MV-4-11 (cell line): ENCODE results near the gene LRBA.

Source experiments
- DNase-seq: peaks from one replicate; lab custom pipeline; 2025; lab: John Stamatoyannopoulos, UW

LRBA gene

DNA sequence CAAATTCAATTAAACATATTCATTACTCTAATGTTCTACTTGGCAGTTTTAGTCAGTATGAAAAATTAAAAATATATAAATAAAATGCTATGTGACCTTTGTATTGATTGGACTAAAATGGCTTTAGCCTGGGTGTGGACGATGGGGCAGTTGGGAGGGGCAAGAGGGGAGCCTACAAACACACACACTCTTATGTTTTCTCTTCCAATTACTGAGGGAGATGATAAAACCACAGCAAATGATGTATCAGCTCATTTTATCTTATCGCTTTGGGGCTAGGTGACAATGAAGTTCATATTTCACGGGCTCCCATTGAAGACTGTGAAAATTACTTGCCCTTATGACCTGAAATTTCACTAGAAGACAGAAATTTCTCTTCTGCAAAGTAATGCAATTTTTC lies 517.5 kb downstream of the LRBA start:
- DNase-seq = no peak

GRCh38 chr4:150495550-150495949 lies 519.5 kb downstream of the LRBA start:
- DNase-seq = no peak

DNA sequence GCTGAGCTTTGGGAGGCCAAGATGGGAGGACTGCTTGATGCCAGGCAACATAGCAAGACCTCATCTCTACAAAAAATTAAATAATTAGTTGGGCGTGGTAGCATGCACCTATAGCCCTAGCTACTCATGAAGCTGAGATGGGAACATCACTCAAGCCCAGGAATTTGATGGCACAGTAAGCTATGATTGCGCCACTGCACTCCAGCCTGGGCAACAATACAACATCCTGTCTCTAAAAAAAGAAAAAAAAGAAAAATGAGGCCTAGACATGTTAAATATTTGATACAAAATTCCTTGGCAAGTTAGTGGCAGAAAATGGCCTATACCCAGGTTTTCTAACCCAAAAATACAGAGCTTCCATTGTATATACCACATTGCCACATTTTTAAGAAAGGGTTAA lies 521.2 kb downstream of the LRBA start:
- DNase-seq = no peak

- DNase-seq = no peak
Observed at GRCh38 chr4:150491132-150492049, 523.7 kb downstream of the LRBA start.

GRCh38 chr4:150482581-150482980 lies 532.5 kb downstream of the LRBA start:
- DNase-seq = no peak

DNA sequence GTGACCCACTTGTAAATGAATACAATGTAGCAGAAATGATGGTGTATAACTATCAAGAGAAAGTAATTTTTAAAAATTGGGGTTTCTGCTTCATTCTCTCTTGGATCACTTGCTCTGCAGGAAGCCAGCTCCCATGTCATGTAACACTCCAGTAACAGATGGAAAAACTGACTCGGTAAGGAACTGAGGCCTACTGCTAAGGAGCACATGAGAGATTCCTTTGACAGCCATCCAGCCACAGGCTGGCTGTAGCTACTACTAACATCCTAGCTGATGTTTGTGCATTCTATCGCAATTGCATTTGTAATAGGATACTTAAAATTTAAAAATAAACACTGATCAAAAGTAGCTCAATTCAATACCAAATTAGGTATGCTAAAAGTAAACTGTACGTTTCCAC lies 535.4 kb downstream of the LRBA start:
- no peak for DNase-seq

DNA sequence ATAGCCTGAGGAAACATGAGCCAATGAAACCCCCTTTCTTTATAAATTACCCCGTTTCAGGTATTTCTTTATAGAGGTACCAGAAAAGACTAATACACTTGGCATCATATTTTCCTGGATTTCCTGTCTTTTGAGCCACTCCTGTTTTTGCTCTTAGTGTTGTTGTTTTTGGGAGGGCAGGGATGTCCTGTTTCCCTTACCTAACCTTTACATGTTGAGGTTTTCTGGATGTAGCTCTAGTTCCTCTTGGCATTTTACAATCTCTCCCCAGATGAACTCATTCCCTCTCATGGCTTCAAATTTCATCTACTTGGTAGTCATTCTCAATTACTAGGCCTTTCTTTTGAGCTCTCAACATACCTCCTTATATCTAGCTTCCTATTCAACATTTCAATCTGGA lies 537.2 kb downstream of the LRBA start:
- DNase-seq = no peak

DNA sequence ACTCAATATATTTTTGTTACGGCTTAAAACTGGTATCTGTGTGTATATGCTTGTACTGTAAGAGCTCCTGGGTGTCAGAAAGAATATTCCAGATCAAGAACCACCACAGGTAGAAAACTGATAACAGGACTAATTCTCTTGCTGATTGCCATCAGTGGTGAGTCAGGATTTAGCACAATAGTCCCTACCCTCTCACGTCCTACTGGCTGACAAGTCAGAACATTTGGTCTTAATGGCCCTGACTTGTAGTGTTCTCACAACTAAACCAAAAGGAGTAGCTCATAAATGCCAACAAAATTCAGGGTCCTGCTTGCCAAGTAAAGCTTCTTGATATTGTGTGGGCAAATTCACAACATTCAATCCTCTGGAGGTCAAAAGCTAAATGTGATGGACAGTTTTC lies 538.3 kb downstream of the LRBA start:
- DNase-seq = no peak

DNA sequence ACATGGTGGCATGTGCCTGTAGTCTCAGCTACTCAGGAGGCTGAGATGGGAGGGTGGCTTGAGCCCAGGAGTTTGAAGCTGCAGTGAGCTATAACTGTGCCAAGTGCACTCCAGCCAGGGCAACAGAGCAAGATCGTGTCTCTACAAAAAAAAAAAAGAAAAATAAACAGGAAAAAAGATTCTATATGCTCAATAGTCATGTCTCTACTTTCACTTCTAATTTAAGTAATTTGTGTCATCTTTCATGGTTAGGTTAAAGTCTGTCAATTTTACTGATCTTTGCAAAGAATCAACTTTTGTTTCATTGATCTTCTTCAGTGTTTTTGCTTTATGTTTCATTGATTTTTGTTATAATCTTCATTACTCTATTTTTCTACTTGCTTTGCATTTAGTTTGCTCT lies 539.3 kb downstream of the LRBA start:
- no peak for DNase-seq

DNA sequence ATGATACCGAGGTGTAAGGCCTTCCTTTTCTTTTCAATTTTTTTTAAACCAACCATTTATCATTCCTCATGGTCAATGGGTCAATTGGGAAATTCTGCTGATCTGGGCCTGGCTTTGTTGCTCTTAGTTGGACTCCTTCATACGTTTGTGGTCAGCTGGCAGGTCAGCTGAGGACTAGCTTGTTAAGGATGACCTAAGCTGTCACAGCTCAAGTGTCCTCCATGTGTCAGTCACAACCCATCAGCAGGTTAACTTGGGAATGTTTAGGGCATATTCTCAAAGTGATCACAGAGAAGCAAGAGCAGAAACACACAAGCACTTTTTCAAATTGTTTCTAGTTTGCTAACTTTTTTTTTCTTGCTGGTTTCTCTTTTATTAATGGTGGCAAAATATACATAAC lies 550.6 kb downstream of the LRBA start:
- DNase-seq = no peak

- no peak for DNase-seq
Observed at GRCh38 chr4:150462743-150463142, 552.3 kb downstream of the LRBA start.

- DNase-seq = no peak
Observed at GRCh38 chr4:150461957-150462356, 553.1 kb downstream of the LRBA start.

DNA sequence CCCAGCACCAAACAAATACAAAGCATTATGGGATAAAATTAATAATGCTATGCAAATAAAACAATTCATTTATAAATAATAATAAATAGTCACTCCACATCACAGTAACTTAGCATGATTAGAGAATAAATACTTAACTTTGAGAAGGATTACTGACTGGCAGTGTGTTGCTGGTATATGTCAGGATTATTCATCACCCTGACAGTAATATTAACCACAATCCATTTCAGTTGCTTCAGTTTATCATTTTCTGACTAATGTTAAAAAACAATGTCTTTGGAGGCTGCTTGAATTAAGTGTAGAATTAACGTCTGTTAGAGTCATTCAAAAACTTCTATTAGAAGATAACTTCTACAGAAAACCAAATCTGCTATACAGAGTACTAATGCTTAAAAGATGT lies 557.3 kb downstream of the LRBA start:
- DNase-seq = no peak

DNA sequence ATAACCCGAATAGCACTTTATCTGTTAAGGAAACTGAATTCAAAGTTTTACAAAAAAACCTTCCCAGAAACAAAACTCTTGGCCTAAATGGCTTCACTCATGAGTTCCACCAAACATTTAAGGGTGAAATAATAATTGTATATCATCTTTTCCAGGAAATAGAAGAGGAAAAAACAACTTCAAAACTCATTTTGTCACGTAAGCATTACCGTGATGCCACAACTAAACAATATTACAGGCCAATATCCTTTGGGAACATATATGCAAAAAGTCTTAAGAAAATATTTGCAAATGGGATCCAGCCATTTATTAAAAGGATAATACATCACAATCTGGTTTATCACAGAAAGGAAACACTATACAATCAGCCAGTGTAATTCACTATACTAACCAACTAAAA lies 563.2 kb downstream of the LRBA start:
- DNase-seq = no peak

DNA sequence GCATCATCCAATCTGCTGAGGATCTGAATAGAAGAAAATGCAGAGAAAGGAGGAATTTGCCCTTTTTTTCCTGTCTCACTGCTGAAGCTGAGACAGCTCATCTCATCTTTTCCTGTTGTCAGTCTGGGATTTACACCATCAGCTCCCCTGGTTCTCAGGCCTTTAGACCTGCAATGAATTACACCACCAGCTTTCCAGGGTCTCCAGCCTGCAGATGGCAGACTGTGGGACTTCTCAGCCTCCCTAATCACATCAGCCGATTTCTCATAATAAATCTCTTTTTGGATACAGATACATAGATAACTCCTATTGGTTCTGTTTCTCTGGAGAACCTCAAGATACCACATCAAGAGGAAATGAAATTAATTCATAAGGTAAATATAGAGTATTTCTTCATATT lies 567.7 kb downstream of the LRBA start:
- no peak for DNase-seq

- no peak for DNase-seq
Observed at GRCh38 chr4:150439451-150439933, 575.6 kb downstream of the LRBA start.

- DNase-seq = no peak
Observed at GRCh38 chr4:150436598-150437370, 578.3 kb downstream of the LRBA start.

DNA sequence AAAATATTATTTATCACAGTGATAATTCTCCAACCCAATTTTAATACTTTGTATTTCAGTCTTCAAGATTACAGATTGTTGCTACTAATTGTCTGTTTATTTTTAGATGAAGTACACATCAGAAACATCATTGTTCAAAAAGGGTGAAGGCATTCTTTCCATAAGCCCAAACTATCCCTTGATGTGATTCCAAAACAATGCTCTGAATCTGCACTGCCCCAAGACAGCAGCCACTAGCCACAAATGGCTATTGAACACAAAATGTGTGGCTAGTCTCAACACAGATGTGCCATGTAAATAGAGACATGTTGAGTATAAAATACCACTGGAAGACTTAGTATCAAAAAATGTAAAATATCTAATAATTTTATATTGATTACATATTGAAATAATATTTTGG lies 583.9 kb downstream of the LRBA start:
- no peak for DNase-seq

GRCh38 chr4:150425161-150425560 lies 589.9 kb downstream of the LRBA start:
- DNase-seq = no peak

DNA sequence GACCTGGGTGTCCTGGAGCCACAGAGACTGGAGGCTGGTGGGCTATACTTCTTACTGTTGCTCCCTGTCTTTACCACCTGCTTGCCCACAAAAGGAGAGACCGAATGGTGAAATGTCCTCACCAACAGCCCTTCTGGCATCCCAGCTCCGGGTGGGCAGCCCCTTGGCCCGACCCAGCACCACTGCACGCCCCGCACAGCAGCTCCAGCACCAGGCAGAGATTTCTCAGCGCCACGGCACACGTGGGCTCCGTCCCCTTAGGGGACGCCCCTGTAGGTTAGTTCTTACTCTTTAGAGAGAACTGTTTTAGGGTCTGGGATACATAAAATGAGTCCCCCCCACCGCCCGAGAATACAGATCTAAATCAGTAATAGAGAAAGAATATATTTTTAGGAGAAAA lies 591.6 kb downstream of the LRBA start:
- DNase-seq = no peak

DNA sequence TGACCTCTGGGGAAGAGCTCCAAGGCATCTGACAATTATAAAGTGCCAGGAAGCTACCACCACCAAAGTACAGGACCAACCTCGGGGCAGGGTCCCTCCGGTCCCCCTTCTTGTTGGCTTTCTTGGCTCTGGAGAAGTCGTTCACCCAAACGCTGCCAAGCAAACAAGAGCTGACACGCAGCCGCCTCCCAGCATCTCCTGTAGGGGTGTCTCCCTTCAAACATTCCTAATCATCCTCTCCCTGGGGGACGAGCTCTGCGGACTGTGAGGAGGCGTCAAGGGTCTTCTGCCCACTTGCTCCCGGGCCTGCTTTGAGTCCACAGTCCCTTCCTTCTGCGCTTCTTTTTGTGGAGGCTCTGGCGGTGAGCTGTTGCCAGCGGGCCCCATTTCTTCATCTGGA lies 592.0 kb downstream of the LRBA start:
- DNase-seq = no peak

DNA sequence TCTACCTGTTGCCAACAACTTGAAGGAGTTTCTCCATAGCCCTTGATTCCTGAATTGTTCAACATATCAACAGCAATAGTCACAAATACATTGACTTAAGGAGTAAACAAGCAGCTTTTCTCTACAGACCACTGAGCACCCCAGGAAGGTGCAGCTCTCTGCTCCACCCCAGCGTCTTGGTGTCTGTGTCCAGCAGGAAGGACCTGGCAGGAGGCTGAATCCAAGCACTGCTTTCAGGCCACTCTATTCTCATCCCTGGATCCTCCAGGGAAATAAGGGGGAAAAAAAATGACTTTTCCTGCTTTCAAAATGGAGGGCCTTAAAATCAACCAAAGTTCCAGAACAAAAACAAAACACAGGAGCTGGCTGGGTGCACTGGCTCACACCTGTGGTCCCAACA lies 593.5 kb downstream of the LRBA start:
- no peak for DNase-seq

GRCh38 chr4:150419939-150420338 lies 595.1 kb downstream of the LRBA start:
- DNase-seq = no peak
